ENCODE measurements around the gene NCDN. TPM values are rescaled to one million over a fixed set of nuclear protein-coding genes. Genes with fewer than 3 reads are reported as not detected.
"Not testable (repeated sequence)": the region's sequence is repeated elsewhere in the genome, so short reads cannot be mapped to it uniquely, and the experiment has no call there.

Gene NCDN
- total RNA-seq, 2 experiments from 2014 or later, result 22.2 to 30.1 TPM

DNA sequence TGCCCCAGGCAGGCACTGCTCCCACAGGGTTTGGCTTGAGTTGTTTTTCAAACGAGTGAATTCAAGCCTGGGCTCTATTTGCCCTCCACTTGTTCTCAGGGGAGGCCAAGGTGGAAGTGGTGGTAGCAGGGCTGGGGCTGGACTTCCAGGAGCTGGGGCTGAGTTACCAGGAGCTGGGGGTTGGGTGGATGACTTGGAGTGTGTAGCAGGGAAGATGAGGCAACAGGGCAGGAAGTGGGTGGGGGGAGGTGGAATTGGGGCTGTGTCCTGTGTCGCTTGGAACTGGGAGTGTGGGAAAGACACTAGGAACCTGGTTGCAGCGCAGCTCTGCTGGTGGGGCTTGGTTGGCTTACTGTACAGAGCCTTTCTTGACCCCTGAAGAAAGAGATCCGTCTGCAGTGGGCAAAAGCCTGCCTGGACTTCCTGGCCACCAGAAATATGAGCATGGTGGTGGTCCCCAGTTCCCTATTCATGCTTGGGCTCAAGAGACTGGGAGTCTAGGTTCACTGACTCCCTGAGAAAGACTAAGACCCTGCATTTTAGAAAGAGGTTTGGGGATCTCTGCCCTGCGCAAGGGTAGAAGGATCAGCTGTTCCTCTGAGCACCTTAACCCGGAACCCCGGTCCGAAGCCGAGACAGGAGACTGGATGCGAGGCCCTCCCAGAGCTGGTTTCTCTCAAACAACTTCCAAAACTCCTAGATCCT lies 18.6 kb downstream of the NCDN start:
- Histone ChIP-seq H3K4me2 (ENCODE audit: low read length) (no peak overlapping the region), H3K4me3 (ENCODE audit: low read depth, low read length, poor library complexity, severe bottlenecking) (no peak overlapping the region), H3K9me2 (ENCODE audit: insufficient read depth, low read length) (no peaks in the 10 kb centered on the region), H4K20me1 (ENCODE audit: insufficient read depth, low read length) (no peaks in the 10 kb centered on the region), H2AFZ (ENCODE audit: low read length) (no peak overlapping the region), H3K4me1 (ENCODE audit: insufficient read depth, low read length, poor library complexity, severe bottlenecking) (peaks cover 23% of the 10 kb centered on the region), H3K79me2 (ENCODE audit: insufficient read depth, low read depth, low read length) (no peaks in the 10 kb centered on the region), H3K27ac (ENCODE audit: low read depth, low read length, poor library complexity, severe bottlenecking) (no peak overlapping the region), H3K9me3 (ENCODE audit: low read length) (no peaks in the 10 kb centered on the region), H3K36me3 (ENCODE audit: insufficient read depth, low read length) (no peaks in the 10 kb centered on the region)
- BruUV-seq (replicated peaks), result no TSS peak
- no peak for DNase-seq (ENCODE audit: low spot score)
- CTCF ChIA-PET (ENCODE audit: unreplicated experiment), result no interaction called here
- TF ChIP-seq, protein P1, sequence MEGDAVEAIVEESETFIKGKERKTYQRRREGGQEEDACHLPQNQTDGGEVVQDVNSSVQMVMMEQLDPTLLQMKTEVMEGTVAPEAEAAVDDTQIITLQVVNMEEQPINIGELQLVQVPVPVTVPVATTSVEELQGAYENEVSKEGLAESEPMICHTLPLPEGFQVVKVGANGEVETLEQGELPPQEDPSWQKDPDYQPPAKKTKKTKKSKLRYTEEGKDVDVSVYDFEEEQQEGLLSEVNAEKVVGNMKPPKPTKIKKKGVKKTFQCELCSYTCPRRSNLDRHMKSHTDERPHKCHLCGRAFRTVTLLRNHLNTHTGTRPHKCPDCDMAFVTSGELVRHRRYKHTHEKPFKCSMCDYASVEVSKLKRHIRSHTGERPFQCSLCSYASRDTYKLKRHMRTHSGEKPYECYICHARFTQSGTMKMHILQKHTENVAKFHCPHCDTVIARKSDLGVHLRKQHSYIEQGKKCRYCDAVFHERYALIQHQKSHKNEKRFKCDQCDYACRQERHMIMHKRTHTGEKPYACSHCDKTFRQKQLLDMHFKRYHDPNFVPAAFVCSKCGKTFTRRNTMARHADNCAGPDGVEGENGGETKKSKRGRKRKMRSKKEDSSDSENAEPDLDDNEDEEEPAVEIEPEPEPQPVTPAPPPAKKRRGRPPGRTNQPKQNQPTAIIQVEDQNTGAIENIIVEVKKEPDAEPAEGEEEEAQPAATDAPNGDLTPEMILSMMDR (conservative IDR thresholded peaks at IDR 0.05; ENCODE audit: low read length), result no peak
- no peak for TF ChIP-seq EZH2phosphoT487 (IDR thresholded peaks at IDR 0.05; ENCODE audit: borderline replicate concordance, low read depth, low read length)
- intact Hi-C loops (cut with micrococcal nuclease; ENCODE audit: unreplicated experiment), result no loop called here
- POLR2A ChIA-PET, result interaction anchor here (0.5 kb wide), 1 partner anchor 338 kb away, joined by 3 read pairs; no protein-coding TSS in a partner anchor

DNA sequence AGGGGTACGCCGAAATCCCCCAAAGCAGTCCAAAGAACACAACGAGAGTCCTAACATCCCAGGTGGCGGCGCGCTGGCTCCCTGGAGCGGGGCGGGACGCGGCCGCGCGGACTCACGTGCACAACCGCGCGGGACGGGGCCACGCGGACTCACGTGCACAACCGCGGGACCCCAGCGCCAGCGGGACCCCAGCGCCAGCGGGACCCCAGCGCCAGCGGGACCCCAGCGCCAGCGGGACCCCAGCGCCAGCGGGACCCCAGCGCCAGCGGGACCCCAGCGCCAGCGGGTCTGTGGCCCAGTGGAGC lies 19.1 kb downstream of the NCDN start:
- H3K4me2 ChIP-seq (ENCODE audit: low read length), result not testable (repeated sequence)
- POLR2A ChIA-PET, result interaction anchor here (0.5 kb wide), 1 partner anchor 338 kb away, joined by 3 read pairs; no protein-coding TSS in a partner anchor

DNA sequence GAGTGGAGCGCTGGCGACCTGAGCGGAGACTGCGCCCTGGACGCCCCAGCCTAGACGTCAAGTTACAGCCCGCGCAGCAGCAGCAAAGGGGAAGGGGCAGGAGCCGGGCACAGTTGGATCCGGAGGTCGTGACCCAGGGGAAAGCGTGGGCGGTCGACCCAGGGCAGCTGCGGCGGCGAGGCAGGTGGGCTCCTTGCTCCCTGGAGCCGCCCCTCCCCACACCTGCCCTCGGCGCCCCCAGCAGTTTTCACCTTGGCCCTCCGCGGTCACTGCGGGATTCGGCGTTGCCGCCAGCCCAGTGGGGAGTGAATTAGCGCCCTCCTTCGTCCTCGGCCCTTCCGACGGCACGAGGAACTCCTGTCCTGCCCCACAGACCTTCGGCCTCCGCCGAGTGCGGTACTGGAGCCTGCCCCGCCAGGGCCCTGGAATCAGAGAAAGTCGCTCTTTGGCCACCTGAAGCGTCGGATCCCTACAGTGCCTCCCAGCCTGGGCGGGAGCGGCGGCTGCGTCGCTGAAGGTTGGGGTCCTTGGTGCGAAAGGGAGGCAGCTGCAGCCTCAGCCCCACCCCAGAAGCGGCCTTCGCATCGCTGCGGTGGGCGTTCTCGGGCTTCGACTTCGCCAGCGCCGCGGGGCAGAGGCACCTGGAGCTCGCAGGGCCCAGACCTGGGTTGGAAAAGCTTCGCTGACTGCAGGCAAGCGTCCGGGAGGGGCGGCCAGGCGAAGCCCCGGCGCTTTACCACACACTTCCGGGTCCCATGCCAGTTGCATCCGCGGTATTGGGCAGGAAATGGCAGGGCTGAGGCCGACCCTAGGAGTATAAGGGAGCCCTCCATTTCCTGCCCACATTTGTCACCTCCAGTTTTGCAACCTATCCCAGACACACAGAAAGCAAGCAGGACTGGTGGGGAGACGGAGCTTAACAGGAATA lies 19.7 kb downstream of the NCDN start:
- Histone ChIP-seq H3K4me3 (ENCODE audit: low read depth, low read length, poor library complexity, severe bottlenecking) (peak overlapping the region; percentile 69), H2AFZ (ENCODE audit: low read length) (peak overlapping the region; percentile 100), H3K9me3 (ENCODE audit: low read length) (no peaks in the 10 kb centered on the region), H3K9me2 (ENCODE audit: insufficient read depth, low read length) (no peaks in the 10 kb centered on the region), H3K4me1 (ENCODE audit: insufficient read depth, low read length, poor library complexity, severe bottlenecking) (peaks cover 23% of the 10 kb centered on the region), H3K27ac (ENCODE audit: low read depth, low read length, poor library complexity, severe bottlenecking) (peak overlapping the region; percentile 42), H3K4me2 (ENCODE audit: low read length) (peak overlapping the region; percentile 86), H4K20me1 (ENCODE audit: insufficient read depth, low read length) (no peaks in the 10 kb centered on the region), H3K79me2 (ENCODE audit: insufficient read depth, low read depth, low read length) (no peaks in the 10 kb centered on the region), H3K36me3 (ENCODE audit: insufficient read depth, low read length) (no peaks in the 10 kb centered on the region)
- CTCF ChIA-PET (ENCODE audit: unreplicated experiment), result interaction anchor here (0.9 kb wide), 1 partner anchor 9 kb away, joined by 3 read pairs; no protein-coding TSS in a partner anchor
- POLR2A ChIA-PET, result interaction anchor here (0.5 to 1.3 kb wide), 5 partner anchors 8 to 339 kb away, joined by 3 to 4 read pairs (median 3); no protein-coding TSS in a partner anchor
- no TSS peak for BruUV-seq (replicated peaks)
- peak; percentile 87 for DNase-seq (ENCODE audit: low spot score)
- TF ChIP-seq, protein P1 (conservative IDR thresholded peaks at IDR 0.05; ENCODE audit: low read length), result no peak
- no peak for TF ChIP-seq EZH2phosphoT487 (IDR thresholded peaks at IDR 0.05; ENCODE audit: borderline replicate concordance, low read depth, low read length)
- intact Hi-C loops (cut with micrococcal nuclease; ENCODE audit: unreplicated experiment), result no loop called here

More for the DNA sequence above, 19.1 kb downstream of the NCDN start:
- H4K20me1 ChIP-seq (ENCODE audit: insufficient read depth, low read length); DNase-seq (ENCODE audit: low spot score); CTCF ChIA-PET (ENCODE audit: unreplicated experiment); intact Hi-C loops (cut with micrococcal nuclease; ENCODE audit: unreplicated experiment); H3K9me2 ChIP-seq (ENCODE audit: insufficient read depth, low read length); H3K79me2 ChIP-seq (ENCODE audit: insufficient read depth, low read depth, low read length); H2AFZ ChIP-seq (ENCODE audit: low read length); H3K27ac ChIP-seq (ENCODE audit: low read depth, low read length, poor library complexity, severe bottlenecking); BruUV-seq (replicated peaks); H3K36me3 ChIP-seq (ENCODE audit: insufficient read depth, low read length); H3K4me3 ChIP-seq (ENCODE audit: low read depth, low read length, poor library complexity, severe bottlenecking); H3K9me3 ChIP-seq (ENCODE audit: low read length): not testable (repeated sequence)
- H3K4me1 ChIP-seq (ENCODE audit: insufficient read depth, low read length, poor library complexity, severe bottlenecking), result peaks cover 23% of the 10 kb centered on the region

All from OCI-LY7 (cell line).